ENCODE measurements around the gene COX6B1.
"Not testable (repeated sequence)": the region's sequence is repeated elsewhere in the genome, so short reads cannot be mapped to it uniquely, and the experiment has no call there.

The COX6B1 gene

DNA sequence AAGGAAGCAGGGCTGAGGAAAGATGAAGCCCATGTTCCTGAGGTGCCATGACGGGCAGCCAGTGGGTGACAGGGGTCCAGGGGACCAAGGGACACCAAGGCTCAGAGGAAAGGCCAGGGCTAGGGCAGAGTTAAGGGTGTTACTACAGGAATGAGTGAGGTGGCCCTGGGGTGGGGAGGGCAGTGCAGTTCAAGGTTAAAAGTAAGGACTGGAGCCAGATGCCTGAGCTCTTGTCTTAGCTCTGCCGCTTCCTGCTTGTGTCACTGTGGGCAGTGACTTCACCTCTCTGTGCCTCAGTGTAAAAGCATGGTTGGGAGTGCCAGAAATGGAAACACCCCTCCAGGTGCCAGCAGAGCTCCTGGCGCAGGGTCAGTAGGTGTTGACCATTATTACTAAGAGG, 11.5 kb upstream of the COX6B1 start:
- DNase-seq, result no peak

DNA sequence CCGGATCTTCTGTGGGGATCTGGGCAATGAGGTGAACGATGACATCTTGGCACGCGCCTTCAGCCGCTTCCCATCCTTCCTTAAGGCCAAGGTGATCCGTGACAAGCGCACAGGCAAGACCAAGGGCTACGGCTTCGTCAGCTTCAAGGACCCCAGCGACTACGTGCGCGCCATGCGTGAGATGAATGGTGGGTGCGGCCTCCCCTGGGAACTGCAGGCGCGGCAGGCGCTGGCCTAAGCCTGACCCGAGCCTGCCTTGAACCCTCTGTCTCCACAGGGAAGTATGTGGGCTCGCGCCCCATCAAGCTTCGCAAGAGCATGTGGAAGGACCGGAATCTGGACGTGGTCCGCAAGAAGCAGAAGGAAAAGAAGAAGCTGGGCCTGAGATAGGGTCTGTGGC, 11.0 kb upstream of the COX6B1 start:
- no peak for DNase-seq

DNA sequence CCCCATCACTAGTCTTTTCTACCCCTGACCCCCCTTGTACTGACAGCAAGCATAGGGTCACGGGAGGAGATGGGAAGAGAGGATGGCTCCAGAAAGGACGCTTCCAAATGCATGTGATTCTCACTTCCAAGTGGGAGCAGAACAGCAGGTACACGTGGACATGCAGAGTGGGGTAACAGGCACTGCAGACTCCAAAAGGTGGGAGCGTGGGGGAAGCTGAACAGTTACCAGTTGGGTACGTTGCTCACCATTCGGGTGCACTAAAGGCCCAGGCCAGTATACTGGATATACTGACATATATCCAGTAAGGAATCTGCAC, 8.8 kb upstream of the COX6B1 start:
- no peak for DNase-seq

DNA sequence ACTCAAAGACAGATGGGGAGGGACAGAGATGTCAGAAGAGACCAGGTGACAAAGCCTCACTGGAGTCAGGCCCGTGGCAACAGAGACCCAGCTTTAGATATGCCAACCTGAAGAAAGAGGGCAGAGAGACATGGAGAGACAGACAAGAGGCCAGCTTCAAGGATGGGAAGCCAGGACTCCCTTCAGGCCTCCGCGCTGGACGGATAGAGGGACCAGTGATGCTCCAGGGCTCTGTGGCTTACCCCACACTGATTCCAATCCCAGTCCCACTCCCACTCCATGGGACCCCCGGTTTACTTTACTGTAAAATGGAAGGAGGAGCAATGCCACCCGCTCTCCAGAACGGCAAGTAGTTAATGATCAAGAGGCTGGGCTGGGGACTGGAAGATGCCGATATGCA, 8.3 kb upstream of the COX6B1 start:
- DNase-seq, result no peak

DNA sequence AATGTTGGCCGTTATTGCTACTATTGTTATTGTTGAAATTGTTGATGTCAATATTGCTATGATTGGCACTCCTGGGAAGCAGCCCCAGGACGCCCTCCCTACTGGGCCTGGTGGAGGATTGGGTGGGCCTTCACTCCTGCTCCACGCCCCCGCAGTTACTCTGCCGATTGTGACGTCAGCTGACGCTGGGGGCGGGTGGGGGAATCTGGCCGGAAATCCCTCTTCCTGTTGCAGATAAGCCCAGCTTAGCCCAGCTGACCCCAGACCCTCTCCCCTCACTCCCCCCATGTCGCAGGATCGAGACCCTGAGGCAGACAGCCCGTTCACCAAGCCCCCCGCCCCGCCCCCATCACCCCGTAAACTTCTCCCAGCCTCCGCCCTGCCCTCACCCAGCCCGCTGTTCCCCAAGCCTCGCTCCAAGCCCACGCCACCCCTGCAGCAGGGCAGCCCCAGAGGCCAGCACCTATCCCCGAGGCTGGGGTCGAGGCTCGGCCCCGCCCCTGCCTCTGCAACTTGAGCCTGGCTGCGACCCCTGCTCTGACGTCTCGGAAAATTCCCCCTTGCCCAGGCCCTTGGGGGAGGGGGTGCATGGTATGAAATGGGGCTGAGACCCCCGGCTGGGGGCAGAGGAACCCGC, 6.5 kb upstream of the COX6B1 start, which contains the start of gene ETV2:
Gene ETV2 (plus strand): TSS at position 231 of the 637 bp plus-strand sequence. CDS start 716 bp downstream, outside the sequence.
- peak; percentile 33 for DNase-seq

DNA sequence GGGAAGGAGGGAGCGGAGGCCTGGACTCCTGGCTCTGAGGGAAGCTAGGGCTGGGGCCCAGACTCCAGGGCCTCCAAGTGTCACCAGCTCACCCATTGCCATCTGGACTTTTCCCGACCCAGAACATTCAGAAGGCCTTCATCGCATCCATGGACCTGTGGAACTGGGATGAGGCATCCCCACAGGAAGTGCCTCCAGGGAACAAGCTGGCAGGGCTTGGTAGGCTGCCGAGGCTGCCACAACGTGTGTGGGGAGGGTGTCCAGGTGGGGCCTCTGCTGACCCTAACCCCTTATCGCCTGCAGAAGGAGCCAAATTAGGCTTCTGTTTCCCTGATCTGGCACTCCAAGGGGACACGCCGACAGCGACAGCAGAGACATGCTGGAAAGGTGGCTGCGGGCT, 5.8 kb upstream of the COX6B1 start:
- no peak for DNase-seq

DNA sequence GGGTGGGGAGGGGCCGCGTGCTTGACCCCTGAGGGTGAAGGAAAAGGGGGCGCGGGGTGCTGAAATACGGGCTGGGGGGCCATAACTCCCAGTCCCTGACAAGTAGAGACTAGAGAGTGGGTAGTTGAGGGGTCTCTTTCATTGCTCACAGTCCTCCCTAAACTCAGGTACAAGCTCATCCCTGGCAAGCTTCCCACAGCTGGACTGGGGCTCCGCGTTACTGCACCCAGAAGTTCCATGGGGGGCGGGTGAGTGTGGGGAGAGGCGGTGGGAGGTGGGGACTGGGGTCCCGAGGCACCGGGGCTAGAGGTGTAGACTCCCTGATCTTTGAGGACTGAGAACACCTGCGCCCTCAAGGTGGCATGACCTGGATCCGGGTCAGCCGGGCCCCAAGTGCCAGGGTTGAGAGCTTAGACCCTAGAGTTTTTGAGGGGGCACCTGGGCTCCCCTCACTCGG, 5.3 kb upstream of the COX6B1 start:
- no peak for DNase-seq

DNA sequence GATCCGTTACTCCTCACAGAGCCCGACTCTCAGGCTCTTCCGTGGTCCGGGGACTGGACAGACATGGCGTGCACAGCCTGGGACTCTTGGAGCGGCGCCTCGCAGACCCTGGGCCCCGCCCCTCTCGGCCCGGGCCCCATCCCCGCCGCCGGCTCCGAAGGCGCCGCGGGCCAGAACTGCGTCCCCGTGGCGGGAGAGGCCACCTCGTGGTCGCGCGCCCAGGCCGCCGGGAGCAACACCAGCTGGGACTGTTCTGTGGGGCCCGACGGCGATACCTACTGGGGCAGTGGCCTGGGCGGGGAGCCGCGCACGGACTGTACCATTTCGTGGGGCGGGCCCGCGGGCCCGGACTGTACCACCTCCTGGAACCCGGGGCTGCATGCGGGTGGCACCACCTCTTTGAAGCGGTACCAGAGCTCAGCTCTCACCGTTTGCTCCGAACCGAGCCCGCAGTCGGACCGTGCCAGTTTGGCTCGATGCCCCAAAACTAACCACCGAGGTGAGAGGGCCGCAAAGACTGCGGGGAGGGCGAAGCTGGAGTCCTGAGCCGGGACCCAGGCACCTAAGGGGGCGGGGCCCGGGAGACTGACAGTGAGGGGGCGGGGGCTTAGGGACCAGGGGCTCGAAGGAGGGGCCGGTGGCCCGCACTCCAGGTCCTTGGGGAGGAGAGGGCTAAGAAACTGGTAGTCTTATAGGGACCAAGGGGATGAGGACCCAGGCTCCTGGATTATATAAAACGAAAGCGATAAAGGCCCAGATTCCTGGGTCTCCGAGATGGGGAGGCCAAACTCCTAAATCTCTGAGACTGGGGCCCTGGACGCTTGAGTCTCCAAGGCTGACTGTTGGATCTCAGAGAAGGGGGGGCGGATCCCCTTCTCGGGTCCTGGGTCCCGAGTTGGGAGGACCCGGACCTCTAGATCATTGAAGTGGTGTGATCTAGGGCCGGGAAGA, 4.6 kb upstream of the COX6B1 start:
- DNase-seq, result peak; percentile 71

DNA sequence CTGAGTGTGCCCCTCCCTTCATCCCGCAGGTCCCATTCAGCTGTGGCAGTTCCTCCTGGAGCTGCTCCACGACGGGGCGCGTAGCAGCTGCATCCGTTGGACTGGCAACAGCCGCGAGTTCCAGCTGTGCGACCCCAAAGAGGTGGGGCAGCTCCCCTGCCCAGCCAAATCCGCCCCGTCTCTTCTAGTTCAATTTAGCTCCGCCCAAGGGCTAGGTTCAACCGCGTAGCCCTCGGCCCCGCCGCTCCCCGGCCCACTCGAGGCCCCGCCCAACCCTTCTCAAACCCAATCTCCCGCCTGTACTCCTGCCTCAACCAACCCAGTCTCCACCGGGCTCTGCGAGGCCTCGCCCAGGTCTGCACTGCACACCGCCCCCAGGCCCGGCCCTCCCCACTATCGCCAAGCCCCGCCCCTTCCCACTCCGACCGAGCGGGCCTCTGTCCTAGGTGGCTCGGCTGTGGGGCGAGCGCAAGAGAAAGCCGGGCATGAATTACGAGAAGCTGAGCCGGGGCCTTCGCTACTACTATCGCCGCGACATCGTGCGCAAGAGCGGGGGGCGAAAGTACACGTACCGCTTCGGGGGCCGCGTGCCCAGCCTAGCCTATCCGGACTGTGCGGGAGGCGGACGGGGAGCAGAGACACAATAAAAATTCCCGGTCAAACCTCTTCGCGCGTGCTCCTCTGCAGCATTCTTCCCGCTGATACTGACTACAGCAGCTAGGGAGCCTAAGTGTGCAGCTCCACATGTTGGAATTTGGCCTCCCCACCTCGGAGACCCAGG, 3.7 kb upstream of the COX6B1 start:
- peak; percentile 93 for DNase-seq

DNA sequence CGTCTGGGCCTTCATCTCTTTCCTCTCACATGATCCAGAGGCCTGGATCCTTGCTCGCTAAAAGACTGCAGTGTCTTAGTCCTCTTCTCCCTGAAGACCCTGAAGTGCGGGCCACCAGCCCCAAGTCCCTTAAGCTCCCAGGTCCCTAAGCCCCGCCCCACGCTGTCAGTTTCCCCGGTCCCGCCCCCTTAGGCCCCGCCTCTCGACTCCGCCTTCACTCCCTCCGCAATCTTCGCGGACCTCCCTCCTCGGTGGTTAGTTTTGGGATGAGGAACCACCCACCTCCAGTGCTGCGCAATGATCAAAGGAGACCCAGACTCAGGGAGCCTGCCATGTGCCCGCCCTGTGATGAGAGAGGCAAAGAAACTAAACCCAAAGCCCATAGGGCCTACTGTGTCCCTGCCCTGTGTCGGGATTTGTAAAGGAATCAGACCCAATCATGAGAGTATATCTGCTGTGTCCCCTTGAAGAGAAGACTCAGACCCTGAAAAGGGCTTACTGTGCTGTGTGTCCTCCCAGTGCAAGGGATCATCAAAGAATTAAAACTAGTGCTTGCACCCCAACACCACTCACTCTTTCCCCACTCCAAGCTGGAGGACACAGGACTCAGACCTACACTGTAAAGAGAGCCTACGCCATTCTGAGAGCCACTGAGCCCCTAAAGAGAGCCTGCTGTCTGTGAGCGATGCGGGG, 3.0 kb upstream of the COX6B1 start:
- DNase-seq, result peak; percentile 89

DNA sequence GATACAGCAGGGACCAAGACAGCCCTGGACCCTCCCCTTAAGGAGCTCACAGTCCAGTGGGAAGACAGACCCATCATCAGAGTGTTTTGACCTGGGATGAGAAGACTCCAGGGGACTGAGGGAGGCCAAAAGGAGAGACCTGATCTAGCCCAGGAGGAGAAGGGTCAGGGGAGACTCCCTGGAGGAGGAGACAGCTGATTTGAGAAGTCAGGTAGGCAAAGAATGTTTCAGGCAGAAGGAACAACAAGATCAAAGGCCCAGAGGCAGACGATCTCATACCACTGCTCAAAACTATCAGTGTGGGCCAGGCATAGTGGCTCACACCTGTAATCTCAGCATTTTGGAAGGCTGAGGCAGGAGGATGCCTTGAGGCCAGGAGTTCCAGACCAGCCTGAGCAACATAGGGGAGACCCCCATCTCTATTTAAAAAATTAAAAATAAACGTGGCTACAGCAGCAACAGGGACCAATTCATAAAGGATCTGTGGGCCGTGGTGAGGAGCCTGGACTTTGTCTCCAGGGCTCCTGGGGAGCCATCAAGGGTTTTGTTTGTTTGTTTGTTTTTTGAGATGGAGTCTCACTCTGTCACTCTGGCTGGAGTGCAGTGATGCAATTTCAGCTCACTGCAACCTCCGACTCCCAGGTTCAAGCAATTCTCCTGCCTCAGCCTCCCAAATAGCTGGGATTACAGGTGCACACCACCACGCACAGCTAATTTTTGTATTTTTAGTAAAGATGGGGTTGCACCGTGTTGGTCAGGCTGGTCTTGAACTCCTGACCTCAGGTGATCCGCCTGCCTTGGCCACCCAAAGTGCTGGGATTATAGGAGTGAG, 2.2 kb upstream of the COX6B1 start:
- DNase-seq, result no peak

DNA sequence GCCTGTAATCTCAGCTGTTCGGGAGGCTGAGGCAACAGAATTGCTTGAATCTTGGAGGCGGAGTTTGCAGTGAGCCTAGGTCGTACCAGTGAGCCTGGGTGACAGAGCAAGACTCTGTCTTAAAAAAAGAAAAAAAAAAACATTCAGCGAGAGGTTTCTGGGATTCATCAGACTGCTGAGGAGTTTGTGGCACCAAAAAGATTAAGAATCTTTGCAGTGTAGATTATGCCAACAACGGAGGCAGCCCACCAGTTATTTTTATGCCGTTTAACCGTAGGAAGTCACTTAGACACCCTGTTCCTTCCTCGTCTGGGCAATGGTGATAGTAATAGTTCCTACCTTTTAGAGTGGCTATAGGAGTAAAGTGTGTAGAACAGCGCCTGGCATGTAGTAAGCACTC, 2.5 kb downstream of the COX6B1 start:
- no peak for DNase-seq

DNA sequence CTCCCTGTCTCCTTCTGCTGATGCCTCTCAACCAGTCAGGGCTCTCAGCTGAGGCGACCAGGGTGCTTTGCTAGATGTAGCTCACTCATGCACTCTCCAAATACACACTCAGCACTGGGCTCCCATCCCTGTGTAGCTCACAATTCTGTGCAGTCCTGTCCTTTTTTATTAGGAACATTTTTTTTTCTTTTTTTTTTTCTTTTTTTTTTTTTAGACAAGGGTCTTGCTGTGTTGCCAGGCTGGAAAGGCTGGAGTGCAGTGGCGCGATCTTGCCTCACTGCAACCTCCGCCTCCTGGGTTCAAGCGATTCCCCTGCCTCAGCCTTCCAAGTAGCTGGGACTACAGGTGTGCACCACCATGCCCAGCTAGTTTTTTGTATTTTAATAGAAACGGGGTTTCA, 6.7 kb downstream of the COX6B1 start:
- not testable (repeated sequence) for DNase-seq

DNA sequence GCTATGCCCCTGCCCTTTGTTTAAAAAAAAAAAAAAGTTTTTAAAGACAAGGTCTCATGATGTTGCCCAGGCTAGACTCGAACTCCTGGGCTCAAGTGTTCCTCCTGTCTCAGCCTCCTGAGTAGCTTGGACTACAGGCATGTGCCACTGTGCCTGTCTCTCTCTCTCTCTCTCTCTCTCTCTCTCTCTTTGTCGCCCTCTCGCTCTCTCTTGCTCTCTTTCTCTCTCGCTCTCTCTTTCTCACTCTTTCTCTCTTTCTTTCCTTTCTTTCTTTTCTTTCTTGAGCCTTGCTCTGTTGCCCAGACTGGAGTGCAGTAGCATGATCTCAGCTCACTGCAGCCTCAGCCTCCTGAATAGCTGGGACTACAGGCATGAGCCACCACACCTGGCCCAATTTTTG, 7.5 kb downstream of the COX6B1 start:
- DNase-seq, result no peak

DNA sequence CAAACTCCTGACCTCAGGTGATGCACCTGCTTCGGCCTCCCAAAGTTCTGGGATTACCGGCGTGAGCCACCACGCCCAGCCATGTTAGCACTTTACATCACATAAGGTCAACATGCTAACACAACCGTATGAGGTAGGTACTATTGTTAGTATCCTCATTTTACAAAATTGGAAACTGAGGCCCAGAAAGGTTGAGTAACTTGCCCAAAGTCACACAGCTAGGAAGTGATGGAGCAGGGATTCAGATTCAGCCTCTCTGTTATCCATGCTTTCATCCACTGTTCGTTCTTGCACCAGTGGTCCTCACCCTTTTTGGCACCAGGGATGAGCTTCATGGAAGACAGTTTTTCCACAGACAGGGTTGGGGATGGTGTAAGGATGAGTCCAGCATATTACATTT, 8.6 kb downstream of the COX6B1 start:
- no peak for DNase-seq

DNA sequence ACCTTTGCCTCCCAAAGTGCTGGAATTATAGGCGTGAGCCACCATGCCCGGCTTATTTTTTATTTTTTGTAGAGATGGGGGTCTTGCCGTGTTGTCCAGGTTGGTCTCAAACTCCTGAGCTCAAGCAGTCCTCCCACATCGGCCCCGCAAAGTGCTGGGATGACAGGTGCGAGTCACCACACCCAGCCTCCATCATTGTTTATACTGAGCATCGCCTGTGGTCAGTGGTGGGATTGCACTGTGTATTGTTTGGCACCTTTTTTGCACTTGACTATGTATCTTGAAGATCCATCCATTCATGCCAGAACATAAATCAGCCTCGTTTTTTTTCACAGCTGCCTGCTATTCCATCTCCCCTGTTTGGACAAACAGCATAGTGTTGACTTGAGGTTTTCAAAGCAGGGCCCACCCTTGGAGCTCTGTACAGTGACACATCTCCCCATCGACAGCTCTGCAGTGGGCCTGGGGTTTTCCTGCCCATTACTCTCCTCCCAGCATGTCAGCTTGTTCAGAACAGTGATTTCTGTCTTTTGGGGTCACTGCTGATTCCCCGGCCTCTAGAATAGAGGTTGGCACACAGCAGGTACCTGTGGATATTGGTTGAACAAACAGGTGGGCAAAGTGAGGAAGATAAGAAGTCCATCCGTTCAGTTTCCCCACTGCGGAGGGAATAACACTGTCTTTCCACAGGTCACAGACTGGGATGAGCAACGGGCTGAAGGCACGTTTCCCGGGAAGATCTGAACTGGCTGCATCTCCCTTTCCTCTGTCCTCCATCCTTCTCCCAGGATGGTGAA, 10.0 kb downstream of the COX6B1 start:
- no peak for DNase-seq

DNA sequence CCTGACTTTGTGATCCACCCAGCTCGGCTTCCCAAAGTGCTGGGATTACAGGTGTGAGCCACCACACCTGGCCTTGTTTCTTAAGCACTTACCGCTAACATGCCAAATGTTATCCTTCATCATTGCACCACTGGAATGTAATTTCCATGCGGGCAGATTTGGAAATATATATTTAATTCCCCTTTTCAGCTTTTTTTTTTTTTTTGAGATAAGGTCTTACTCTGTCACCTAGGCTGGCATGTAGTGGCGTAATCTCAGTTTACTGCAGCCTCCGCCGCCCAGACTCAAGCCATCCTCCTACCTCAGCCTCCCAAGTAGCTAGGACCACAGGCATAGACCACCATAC, 13.8 kb downstream of the COX6B1 start:
- DNase-seq, result no peak

DNA sequence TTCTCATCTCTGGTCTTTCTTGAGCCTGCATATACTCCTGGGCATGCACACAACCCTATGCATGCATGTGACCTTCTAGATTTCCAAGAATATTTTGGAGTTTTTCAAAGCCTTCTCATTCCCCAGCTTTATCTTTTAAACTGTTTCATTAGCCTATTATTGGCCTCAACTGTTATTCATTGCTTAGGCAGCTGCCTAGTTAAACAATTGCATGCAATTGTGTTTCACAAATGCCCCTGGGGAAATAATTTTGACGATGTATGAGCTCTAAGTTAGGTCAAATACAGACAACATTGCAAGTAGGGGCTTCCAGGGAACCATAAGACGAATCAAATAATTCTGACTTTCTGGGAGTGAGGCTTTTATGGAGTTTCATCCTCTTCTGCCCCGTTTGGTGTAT, 15.9 kb downstream of the COX6B1 start:
- no peak for DNase-seq

DNA sequence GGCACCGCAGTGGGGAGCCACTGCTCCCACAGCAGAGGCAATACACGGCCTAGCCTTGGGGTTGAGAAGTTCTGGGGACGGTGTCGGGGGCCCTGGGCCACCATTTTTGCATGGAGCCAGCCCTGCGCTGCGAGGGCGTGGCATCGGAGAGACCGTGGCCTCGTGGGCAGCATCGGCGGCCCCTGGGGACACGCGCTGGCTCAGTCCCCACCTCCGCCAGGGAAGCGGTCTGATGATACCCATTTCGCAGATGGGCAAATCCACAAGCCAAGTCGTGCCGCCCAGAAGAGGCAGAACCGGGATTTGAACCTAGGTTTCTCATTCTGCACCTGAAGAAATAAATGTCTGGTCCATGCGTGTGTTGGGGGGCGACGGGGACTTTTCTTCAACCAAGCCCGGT, 17.0 kb downstream of the COX6B1 start:
- DNase-seq, result no peak

DNA sequence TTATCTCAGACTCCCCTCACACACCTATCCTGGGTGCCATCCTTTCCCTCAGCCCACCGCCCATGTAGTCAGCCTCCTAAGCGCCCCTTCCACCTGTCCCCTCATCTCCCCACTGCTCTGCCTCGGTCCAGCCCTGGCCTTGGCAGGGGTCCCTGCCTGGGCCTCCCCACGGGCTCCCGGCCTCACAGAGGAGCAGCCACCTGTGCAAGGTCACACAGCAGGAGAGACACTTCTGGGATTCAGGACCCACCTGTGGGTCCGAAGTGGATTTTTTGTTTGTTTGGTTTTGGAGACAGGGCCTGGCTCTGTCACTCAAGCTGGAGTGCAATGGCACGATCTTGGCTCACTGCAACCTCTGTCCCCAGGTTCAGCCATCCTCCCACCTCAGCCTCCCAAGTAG, 17.5 kb downstream of the COX6B1 start:
- DNase-seq, result no peak

DNA sequence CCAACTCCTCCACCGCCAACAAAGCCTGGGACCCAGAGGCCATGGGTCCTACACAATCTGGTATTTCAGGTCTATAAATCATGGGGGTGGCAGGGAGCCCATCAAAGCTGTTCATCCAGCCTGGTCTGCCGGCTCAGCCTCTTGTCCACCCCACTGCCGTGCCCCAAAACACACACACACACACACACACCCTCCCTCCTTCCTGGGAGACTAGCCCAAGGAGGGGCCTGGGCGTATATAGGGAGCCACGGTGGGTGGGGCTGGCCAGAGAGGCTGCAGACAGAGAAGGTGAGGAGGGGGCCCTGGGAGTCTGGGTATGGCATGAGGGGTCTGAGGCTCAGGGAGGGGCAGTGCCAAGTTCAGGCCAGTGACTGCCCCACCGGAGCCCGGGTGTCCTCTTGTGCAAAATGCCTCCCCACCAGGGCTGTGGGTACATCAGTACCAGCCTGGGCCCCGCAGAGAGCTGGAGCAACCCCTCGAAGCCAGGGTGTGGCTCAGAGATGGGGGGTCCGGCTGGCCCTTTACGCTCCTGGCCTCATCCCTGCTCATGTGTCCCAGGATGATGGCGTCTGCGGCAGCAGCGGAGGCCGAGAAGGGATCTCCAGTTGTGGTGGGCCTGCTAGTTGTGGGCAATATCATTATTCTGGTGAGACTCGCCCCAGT, 18.3 kb downstream of the COX6B1 start, which contains the start of gene UPK1A:
Gene UPK1A (plus strand): TSS at position 267 of the 663 bp plus-strand sequence. CDS start 296 bp downstream, at position 563.
- no peak for DNase-seq

All from stimulated activated CD4-positive, alpha-beta T cell treated with anti-CD3 and anti-CD28 coated beads, Interleukin-12 subunit alpha, Interleukin-12 subunit beta, amount 100 ng/mL, for 4 hours (primary cell).